WTC11 (cell line): ENCODE results near the gene TUBGCP3.

Experiments
- KAT7 ChIP-seq: sonication (generic); formaldehyde crosslinking; IDR thresholded peaks from 2 replicates; pipeline ENCODE4 v1.8.1; 2023; ENCODE audit warnings: missing genetic modification reagents, mild to moderate bottlenecking, borderline replicate concordance
- NFYB ChIP-seq: sonication (generic); formaldehyde crosslinking; conservative IDR thresholded peaks from 2 replicates; pipeline ENCODE4 v1.8.0; 2022; ENCODE audit warnings: low read depth, missing genetic modification reagents
- ZNF121 ChIP-seq: sonication (generic); formaldehyde crosslinking; IDR thresholded peaks from 2 replicates; pipeline ENCODE4 v1.8.0; 2023; ENCODE audit warnings: missing genetic modification reagents
- ZNF671 ChIP-seq: fragments of 250-450 bp; sonication (Bioruptor Pico); IDR thresholded peaks from 2 replicates; pipeline ENCODE4 v1.8.0; 2021; ENCODE audit warnings: mild to moderate bottlenecking
- TF ChIP-seq, protein P1 (sequence below): fragments of 250-450 bp; sonication (Bioruptor Pico); IDR thresholded peaks from 2 replicates; pipeline ENCODE4 v1.9.0; 2021; ENCODE audit warnings: moderate library complexity, mild to moderate bottlenecking, inconsistent platforms, borderline replicate concordance
- TF ChIP-seq, protein P2 (sequence below): sonication (generic); formaldehyde crosslinking; IDR thresholded peaks from 2 replicates; pipeline ENCODE4 v1.8.1; 2023; ENCODE audit warnings: mild to moderate bottlenecking, moderate library complexity, missing genetic modification reagents

DNA sequence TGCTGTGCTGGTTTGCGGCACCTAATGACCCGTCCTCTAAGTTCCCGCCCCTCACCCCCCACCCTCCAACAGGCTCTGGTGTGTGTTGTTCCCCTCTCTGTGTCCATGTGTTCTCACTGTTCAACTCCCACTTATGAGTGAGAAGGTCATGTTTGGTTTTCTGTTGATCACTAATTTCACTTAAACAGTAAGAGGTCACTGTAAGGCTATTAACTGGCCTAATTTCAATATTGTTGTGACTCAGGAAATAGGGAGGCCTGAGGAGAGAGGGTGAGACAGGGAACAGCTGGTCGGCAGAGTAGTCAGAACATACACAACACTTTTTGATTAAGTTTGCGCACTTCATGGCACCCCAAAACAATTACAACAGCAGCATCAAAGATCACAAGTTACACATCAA, 15.6 kb downstream of the TUBGCP3 start:
- TF ChIP-seq NFYB (CRISPR knock-in tag) (no peak), ZNF671 (CRISPR knock-in tag) (no peak), ZNF121 (no peak), KAT7 (CRISPR knock-in tag) (no peak)
- TF ChIP-seq, protein P1, sequence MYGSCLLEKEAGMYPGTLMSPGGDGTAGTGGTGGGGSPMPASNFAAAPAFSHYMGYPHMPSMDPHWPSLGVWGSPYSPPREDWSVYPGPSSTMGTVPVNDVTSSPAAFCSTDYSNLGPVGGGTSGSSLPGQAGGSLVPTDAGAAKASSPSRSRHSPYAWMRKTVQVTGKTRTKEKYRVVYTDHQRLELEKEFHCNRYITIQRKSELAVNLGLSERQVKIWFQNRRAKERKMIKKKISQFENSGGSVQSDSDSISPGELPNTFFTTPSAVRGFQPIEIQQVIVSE (CRISPR knock-in tag): no peak
- TF ChIP-seq, protein P2, sequence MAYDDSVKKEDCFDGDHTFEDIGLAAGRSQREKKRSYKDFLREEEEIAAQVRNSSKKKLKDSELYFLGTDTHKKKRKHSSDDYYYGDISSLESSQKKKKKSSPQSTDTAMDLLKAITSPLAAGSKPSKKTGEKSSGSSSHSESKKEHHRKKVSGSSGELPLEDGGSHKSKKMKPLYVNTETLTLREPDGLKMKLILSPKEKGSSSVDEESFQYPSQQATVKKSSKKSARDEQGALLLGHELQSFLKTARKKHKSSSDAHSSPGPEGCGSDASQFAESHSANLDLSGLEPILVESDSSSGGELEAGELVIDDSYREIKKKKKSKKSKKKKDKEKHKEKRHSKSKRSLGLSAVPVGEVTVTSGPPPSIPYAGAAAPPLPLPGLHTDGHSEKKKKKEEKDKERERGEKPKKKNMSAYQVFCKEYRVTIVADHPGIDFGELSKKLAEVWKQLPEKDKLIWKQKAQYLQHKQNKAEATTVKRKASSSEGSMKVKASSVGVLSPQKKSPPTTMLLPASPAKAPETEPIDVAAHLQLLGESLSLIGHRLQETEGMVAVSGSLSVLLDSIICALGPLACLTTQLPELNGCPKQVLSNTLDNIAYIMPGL: no peak
